NCI-H146 (cell line): Measurements from ENCODE around the gene MEX3A.

Experiments
- DNase-seq: peaks from one replicate; lab custom pipeline; 2025; lab: John Stamatoyannopoulos, UW

MEX3A gene

DNA sequence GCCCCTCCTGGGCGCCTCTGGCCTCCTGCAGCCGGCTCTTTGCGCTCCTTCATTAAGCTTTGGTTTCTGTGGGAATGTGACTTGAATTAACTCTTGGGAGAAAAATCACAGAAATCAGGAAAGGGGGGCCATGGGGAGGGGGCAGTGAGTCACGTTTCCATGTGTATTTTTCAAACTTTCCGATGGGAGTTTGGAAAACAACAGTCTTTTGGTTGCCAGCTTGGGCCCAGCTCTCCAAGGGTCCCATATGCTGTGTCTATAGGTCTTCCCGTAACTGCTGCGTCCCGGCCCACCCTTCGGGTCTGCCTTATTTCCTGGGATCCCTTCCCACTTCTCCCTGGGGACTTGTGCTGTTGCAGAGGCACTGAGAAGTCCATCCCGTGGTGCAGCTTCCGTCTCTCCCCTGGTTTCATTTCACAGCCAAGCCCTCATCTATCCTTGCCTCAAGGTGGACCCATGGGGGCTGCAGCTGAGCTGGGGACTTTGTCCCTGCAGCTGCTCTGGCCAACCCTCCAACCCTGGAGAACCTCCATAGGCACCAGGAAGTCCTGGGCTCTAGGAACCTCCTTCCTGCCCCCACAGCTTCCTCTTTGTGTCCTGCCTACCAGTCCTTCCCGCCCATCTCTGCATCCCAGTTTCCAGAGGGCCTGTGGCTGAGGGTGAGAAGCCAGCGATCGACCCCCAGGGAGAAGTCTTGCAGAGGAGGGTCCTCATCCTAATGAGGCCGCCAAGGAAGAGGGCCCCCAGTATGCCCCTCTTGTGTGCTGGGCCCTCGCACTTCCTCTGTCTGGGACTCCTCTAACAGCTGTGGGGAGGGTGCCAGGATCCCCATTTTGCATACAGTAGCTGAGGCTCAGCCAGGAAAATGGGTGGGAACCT is 20.6 kb upstream of the MEX3A start:
- no peak for DNase-seq

- no peak for DNase-seq
These were observed 19.6 kb upstream of the MEX3A start for GRCh38 chr1:156101880-156102279.

- DNase-seq: no peak
These were observed 18.1 kb upstream of the MEX3A start for GRCh38 chr1:156100205-156100995.

GRCh38 chr1:156099282-156099681 is 17.0 kb upstream of the MEX3A start:
- no peak for DNase-seq

- DNase-seq: peak; percentile 76
These were observed 16.5 kb upstream of the MEX3A start for GRCh38 chr1:156098784-156099183.

DNA sequence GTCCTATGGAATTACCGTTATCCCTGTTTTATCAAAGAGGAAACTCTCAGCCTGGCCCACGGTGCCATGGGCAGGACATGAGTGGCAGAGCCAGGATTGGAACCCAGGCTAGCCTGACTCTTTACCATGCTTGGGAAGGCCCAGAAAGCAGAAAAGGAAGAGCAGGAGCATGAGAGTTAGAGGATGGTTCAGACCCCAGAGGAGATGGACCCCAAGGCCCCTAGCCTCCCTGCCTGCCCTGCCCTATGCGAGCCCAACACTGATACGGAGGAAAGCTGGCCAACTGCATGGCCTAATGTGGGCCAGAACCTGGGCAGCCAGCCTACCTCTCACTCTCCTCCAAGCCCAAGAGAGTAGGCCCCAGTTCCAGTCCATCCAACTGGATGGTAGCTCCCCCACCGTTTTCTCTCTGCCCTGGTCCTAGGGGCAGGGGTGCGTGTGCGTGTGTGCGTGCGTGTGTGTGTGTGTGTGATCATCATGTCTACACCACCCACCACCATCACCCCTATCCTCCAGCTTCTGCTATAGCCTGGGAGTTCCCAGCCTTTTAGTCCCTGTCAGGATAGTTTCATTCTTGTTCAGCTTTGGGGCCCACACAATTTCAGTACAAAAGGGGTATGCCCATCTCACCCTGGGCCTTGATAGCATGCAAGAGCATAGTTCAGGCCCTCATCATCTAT is 15.4 kb upstream of the MEX3A start:
- no peak for DNase-seq

DNA sequence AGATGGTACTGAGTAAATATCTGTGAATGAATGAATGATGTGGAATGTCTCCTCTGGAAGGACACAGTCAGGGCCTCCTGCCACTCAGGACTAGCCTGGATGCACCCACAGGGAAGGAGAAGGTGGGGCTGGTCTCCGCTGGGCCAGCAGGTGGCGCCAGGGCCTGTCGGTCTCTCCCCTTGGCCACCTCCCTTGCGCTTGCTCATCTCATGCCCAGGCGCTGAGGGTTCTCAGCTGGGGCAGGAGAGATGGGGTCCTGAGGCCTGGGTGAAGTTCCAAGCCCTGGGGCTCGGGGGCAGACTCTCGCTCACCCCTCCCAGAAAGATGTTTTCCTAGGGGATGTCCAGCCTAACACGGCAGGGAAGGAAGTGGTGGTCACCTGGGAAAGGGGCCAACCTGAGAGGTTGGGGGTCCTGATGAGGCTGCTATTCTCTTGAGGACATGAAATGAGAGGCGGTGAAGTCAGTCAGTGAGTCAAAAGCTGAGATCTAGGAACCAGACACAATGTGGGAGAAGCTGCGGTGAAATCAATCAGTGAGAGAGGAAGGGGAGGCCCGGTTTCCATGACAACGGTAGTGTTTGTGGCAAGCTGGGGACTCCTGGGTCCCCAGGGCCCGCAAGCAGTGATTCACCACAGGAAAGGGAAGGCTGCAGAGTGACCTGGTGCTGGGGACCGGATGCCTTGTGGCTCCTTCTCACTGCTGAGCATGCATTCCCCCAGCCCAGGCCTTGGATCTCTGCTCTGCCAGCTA is 14.6 kb upstream of the MEX3A start:
- peak; percentile 65 for DNase-seq

GRCh38 chr1:156095906-156096508 is 13.7 kb upstream of the MEX3A start:
- DNase-seq: no peak

DNA sequence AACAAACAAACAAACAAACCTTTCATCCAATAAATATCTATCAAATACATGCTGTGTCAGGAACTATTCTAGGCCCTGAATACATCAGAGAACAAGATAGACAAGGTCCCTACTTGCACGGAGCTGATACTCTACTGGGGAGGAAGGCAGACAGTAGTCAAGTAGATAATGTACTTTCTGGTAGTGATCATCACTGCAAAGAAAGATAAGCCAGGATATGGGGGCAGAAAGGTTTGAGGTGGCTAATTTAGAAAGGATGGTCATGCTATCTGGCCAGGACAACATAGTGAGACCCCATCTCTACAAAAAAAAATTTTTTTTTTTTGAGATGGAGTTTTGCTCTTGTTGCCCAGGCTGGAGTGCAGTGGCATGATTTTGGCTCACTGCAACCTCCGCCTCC is 9.3 kb upstream of the MEX3A start:
- no peak for DNase-seq

- DNase-seq: peak; percentile 84
These were observed 8.5 kb upstream of the MEX3A start for GRCh38 chr1:156090840-156091188.

DNA sequence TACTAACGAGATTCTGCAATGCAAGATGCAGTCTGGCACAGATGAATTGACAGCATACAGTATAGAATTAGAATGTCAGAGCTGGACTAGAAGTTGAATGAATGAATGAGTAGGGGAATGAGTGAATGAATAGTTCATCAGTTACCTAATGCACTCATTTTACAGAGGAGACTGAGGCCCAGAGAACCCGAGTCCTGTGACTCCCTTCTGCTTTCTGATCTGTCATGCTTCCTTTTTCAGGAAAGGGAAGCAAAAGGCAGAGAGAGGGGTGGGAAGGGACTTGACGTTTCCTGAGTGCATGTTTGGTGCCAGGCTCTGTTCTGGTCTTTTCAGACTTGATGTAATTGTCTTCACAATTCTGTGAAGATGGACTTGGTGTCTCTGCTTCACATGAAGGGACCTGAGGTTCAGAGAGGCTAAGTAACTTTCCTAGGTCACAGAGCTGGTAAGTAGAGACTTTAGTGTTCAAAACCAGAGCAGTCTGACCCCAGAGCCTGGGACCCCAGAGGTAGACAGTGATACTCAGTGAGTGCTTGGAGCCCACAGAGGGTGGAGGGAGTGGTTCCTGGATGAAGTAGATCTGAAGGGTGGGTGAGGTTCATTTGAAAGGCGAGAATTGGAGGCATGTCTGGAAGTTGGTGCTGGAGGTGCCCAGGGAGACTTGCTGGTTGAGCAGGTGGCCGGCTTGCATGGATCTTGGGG is 8.0 kb upstream of the MEX3A start:
- no peak for DNase-seq

GRCh38 chr1:156089704-156090103 is 7.4 kb upstream of the MEX3A start:
- no peak for DNase-seq

- no peak for DNase-seq
These were observed 4.0 kb upstream of the MEX3A start for GRCh38 chr1:156086256-156086662.

DNA sequence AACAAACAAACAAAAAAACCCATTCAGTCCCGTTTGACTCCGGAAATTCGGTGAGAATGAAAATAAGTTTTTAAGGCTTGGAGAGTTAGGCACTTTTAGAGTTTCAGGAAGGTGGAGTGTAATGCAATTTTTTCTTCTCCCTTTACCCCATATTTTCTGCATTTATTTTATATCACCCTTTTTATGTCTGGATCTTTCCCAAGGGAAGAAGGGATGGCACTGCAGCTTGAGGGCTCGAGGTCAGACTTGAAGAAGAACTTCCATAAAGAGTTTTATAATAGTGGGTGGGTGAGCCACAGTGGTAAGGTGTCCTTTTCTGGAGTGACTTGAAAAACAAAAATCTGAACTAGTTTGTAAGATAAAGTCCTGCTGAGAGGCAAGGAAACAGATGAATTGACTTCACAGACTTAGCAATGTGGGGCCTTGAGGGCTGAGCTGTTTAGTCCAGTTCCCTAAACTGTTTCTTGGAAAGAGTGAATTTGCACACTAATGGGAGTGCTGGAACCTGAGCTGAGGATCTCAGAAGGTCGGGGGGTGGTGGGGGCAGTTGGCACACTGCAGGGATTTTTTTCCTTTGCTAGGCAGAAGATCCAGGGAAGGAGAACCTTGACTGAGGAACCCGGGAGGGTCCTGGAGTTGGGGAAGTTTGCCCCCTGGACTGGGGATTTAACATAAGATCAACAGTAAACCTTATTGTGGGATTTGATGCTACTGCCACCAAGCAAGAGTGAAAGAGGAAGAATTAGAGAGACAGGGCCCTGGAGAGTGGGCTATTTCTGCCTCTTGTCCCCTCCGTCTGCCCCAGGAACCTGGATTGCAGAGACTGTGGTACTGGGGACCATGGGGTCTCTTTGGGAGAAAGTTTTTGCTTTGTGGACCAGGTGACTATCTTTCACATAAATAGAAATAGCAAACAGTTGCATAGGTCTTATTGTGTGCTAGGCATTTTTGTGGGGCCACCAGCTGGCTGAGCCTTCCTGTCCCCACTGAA is 1.8 kb upstream of the MEX3A start:
- no peak for DNase-seq

DNA sequence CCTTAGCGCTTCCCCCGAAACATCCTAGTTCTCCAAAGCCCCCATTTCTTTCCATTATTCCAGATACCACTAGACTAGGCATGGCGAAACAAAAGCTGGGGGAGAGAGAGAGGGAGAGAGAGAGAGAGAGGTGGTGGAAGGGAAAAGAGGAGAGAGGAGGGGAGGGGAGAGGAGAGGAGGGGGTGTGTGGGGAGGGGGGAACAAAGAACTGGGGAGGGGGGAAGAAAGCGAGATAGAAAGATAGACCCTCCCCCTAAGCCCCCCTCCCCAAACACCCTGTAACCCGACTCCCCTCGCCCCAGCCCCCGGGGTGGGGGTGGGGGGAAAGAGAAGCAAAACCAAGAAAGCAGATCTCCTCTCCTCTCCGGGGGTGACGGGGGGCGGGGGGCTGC is 352 bp downstream of the MEX3A start:
- peak; percentile 57 for DNase-seq

DNA sequence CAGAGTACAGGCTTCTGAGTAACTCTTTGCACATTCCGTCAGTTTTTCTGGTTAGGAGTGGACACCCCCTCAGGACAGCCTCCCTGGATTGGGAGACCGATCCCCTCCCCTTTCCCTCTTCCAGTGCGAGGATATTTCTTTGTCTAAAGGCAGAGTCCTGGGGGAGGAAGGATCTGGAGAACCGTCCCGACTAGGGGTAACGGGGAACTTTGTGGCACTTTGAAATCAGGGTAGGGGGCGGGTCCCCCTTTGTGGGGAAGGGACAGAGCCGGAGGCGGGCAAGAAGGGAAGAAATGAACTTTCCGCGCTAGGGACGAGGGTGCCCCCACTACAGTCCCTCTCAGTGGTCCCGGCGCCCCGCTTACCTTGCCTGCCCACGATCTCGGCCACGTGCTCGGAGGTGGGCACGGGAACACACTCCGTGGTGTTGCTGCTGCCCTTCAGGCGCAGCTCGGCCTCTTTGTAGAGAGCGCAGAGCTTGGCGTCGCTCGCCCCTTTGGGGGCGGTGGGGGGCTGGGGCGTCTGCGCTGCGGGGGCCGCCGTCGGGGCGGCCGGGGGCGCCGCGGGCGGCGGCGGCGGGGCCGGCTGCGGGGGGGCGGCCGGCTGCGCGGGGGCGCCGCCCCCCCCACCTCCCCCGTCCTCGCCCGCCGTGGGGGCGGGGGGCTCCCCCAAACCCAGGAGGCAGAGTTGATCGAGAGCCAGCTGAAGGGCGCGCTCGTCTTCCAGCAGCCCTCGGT is 917 bp downstream of the MEX3A start:
- peak; percentile 26 for DNase-seq

DNA sequence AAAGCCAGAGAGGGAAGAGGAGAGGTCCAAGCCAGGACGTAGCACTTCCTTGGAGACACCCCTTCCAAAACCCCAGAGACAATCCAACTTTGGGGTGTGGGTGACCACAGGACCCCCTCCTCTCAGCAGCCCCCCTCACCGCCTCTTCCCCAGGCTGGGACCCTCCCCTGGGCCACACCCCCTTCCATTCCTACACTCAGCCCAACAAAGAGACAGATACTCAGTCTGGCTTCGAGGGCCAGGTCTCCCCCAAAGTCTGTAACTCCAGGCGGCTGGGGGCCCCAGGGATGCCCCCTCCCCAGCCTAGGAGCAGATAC is 1.4 kb downstream of the MEX3A start:
- no peak for DNase-seq

DNA sequence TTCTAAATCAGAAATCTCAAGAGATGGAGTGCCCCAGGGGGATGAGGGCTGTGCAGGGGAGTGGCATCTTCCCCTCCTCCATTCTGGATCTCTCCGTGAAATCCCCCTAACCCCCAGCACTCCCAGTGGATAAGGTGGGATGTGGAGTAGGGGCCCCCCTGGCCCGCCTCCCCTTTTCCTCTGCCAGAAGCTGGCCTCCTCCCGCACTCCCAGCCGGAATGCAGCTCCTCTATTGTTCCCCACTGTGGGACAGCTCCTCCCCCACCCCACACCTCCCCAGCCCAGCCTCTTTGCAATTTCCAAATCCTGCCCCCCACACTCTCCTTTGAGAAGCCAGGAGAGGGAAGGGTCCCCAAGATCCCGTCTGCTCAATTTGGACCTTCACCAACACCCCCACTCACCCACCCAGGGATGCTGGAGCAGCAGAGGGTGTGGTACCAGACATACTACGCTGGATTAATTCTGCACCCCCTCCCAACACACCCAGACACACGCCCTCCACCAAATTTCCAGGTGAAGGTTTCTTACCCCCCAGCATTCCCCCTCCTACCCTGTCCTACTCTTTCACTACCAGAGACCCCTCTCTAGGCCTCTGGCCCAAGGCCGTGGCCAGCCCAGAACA is 1.9 kb downstream of the MEX3A start:
- no peak for DNase-seq

GRCh38 chr1:156079762-156080161 is 2.5 kb downstream of the MEX3A start:
- DNase-seq: no peak
